Progenitor cell of endocrine pancreas (in vitro differentiated cells): ENCODE data around the gene BCAR3. TPM values are rescaled to one million over a fixed set of nuclear protein-coding genes. Genes with fewer than 3 reads are reported as not detected.
A peak's percentile ranks its signal among the peaks of the same experiment; 100 is the strongest.

Source experiments
- DNase-seq: peaks from one replicate; pipeline ENCODE4 v3.0.0; 2021; ENCODE audit warnings: low spot score; ENCODE audit not compliant: unreplicated experiment
- H3K27ac Mint-ChIP-seq: 2 replicates; pipeline ENCODE4 v1.8.0; 2021; ENCODE audit warnings: mild to moderate bottlenecking, moderate library complexity, mixed read lengths
- H3K27me3 Mint-ChIP-seq: 2 replicates; pipeline ENCODE4 v1.8.0; 2021; ENCODE audit warnings: mixed read lengths
- H3K36me3 Mint-ChIP-seq: 2 replicates; pipeline ENCODE4 v1.8.0; 2022; ENCODE audit warnings: mixed read lengths; ENCODE audit not compliant: insufficient read depth
- H3K4me1 Mint-ChIP-seq: 2 replicates; pipeline ENCODE4 v1.8.0; 2021; ENCODE audit warnings: low read depth, mixed read lengths
- H3K4me3 Mint-ChIP-seq: 2 replicates; pipeline ENCODE4 v1.8.0; 2021; ENCODE audit warnings: low read depth, mild to moderate bottlenecking, moderate library complexity, mixed read lengths
- H3K9me3 Mint-ChIP-seq: 2 replicates; pipeline ENCODE4 v1.8.0; 2021; ENCODE audit warnings: low read depth, mixed read lengths
- total RNA-seq: library from RNA; stranded (reverse); gene quantifications from 2 replicates; pipeline ENCODE4 v1.2.1, GENCODE V29; 2021
- TF ChIP-seq, protein P1 (sequence below): fragments of 200-600 bp; sonication (generic); IDR thresholded peaks from one replicate; pipeline ENCODE4 v1.5.0; 2021; ENCODE audit warnings: antibody characterized with exemption, mild to moderate bottlenecking; ENCODE audit not compliant: unreplicated experiment

The BCAR3 gene
- total RNA-seq, 1 donor from 2014 or later = 7.1 TPM

DNA sequence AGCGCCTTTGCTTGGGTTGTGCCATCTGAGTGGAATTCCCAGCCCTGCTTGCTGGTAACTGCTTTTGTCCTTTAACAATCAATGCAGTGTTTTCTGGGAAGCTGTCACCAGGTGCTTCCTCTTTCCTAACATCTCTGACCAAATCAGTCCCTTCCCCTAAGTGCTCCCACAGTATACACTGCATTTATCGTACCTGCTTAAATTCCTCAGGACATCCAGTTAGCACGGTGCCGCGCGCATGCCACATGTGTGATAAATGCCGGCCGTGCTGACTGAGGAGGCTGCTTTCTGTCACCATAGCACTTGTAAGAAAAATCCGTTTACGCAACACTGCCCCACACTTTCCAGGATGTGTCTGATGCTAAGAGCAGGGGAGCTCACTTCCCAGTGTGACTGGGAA, 115.4 kb downstream of the BCAR3 start:
- no peaks in the 10 kb centered on the region for H3K4me1 Mint-ChIP-seq
- TF ChIP-seq, protein P1, sequence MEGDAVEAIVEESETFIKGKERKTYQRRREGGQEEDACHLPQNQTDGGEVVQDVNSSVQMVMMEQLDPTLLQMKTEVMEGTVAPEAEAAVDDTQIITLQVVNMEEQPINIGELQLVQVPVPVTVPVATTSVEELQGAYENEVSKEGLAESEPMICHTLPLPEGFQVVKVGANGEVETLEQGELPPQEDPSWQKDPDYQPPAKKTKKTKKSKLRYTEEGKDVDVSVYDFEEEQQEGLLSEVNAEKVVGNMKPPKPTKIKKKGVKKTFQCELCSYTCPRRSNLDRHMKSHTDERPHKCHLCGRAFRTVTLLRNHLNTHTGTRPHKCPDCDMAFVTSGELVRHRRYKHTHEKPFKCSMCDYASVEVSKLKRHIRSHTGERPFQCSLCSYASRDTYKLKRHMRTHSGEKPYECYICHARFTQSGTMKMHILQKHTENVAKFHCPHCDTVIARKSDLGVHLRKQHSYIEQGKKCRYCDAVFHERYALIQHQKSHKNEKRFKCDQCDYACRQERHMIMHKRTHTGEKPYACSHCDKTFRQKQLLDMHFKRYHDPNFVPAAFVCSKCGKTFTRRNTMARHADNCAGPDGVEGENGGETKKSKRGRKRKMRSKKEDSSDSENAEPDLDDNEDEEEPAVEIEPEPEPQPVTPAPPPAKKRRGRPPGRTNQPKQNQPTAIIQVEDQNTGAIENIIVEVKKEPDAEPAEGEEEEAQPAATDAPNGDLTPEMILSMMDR = no peak
- peaks cover 25% of the 10 kb centered on the region for H3K36me3 Mint-ChIP-seq
- no peak overlapping the region for H3K4me3 Mint-ChIP-seq
- no peak for DNase-seq
- no peaks in the 10 kb centered on the region for H3K9me3 Mint-ChIP-seq
- H3K27ac Mint-ChIP-seq = peak overlapping the region; percentile 49
- no peaks in the 10 kb centered on the region for H3K27me3 Mint-ChIP-seq

DNA sequence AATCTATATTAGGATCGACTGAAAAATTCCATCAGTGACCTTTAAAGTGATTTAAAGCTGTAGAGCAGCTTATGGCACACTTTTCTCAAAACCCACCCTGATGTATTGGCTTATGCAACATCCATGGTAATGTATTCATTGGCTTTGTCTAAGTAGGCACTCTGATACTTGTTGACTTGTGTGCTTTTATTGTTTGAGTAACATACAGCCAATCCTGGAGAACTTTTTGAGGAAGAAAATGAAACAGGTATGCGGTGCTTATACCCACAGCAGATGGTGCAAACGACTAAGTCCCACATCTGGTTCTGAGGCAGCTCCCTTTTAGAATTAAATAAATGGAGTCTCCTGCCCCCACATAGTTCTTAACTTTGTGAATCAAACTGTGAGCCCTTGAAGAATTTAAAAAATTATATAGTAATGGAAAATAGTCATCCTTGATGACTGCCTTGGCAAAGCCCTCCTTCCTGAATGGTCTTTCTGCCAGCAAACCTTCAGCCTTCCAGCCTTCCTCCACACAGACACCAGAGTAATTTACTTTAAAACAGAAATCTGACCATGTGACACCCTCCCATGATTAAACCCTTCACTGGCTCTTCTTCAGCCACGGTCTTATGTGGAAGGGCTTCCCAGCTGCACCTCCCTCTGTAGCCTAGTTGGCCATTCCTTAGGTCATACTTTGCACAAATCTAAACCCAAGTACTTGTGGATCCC, 116.0 kb downstream of the BCAR3 start:
- Mint-ChIP-seq H3K4me3 (no peak overlapping the region), H3K4me1 (no peaks in the 10 kb centered on the region), H3K36me3 (peaks cover 25% of the 10 kb centered on the region), H3K27ac (no peak overlapping the region), H3K27me3 (no peaks in the 10 kb centered on the region), H3K9me3 (no peaks in the 10 kb centered on the region)
- TF ChIP-seq, protein P1 = no peak
- DNase-seq = no peak

DNA sequence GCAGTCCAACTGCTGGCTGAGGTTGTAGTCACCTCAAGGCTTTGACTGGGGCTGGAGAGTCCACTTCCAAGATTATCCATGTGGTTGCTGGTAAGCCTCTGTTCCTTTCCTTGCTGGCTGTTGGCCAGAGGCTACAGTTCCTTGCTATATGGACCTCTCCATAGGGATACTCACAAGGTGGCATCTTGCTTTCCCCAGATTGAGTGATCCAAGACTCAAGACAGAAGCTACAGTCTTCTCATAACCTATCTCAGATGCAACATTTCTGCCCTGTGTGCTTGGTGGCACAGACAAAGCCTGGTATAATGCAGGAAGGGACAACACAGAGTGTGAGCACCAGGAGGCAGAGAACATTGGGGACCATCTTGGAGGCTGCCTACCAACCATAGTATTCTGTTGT, 121.9 kb downstream of the BCAR3 start:
- H3K27ac Mint-ChIP-seq = peak overlapping the region; percentile 57
- peaks cover 7% of the 10 kb centered on the region for H3K9me3 Mint-ChIP-seq
- no peak overlapping the region for H3K4me3 Mint-ChIP-seq
- H3K4me1 Mint-ChIP-seq = peaks cover 2% of the 10 kb centered on the region
- TF ChIP-seq, protein P1 = no peak
- H3K27me3 Mint-ChIP-seq = no peaks in the 10 kb centered on the region
- H3K36me3 Mint-ChIP-seq = peaks cover 40% of the 10 kb centered on the region
- no peak for DNase-seq

DNA sequence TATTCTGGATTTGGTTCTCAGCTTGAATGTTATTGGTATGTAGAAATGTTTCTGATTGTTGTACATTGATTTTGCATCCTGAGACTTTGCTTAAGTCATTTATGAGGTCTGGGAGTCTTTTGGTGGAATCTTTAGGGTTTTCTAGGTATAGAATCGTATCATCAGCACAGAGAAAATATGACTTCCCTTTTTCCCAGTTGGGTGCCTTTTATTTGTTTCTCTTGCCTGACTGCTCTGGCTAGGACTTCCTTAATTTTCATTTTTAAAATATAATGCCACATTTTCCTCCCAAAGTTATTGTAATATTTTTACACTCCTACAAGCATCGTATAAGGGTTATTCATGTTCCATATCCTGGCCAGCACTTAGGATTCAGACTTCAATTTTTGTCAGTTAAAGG, 122.6 kb downstream of the BCAR3 start:
- TF ChIP-seq, protein P1 = no peak
- H3K4me3 Mint-ChIP-seq = no peak overlapping the region
- no peaks in the 10 kb centered on the region for H3K27me3 Mint-ChIP-seq
- H3K27ac Mint-ChIP-seq = peak overlapping the region; percentile 62
- H3K9me3 Mint-ChIP-seq = peaks cover 7% of the 10 kb centered on the region
- peaks cover 8% of the 10 kb centered on the region for H3K4me1 Mint-ChIP-seq
- H3K36me3 Mint-ChIP-seq = peaks cover 39% of the 10 kb centered on the region
- no peak for DNase-seq

DNA sequence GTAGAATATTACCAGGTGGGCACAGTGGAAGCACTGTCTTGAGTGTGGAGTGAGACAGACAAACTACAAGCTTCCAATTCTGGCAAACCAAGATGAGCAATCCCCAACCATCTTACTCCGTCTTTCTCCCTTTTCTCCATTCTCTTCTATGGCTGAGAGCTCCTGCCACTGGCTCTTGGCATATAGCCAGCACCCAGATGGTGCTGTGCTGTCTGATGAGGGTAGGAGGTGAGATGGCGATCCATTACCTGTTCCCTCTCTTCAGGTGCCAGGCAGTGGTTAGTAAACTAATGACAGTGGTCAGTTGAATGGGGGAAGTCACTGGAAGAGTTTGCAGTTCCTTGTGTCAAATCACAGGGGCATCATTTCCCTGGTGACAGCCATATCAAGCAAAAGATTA, 125.3 kb downstream of the BCAR3 start:
- H3K4me1 Mint-ChIP-seq = peaks cover 30% of the 10 kb centered on the region
- H3K4me3 Mint-ChIP-seq = no peak overlapping the region
- H3K27me3 Mint-ChIP-seq = no peaks in the 10 kb centered on the region
- peaks cover 7% of the 10 kb centered on the region for H3K9me3 Mint-ChIP-seq
- DNase-seq = no peak
- H3K27ac Mint-ChIP-seq = peak overlapping the region; percentile 55
- TF ChIP-seq, protein P1 = no peak
- peaks cover 35% of the 10 kb centered on the region for H3K36me3 Mint-ChIP-seq
